NCI-H187 treated with DMSO at 0.1 percent for 48 hours (cell line): ENCODE measurements around the gene SPTBN2.
A peak's percentile ranks its signal among the peaks of the same experiment; 100 is the strongest.
"Not testable (repeated sequence)": the region's sequence is repeated elsewhere in the genome, so short reads cannot be mapped to it uniquely, and the experiment has no call there.

ENCODE experiments used
- DNase-seq: peaks from one replicate; lab custom pipeline; 2025; lab: John Stamatoyannopoulos, UW

Gene SPTBN2

GRCh38 chr11:66684635-66685034, 44.4 kb downstream of the SPTBN2 start:
- no peak for DNase-seq

GRCh38 chr11:66683877-66684276, 45.1 kb downstream of the SPTBN2 start:
- no peak for DNase-seq

- no peak for DNase-seq
These were observed 47.9 kb downstream of the SPTBN2 start for GRCh38 chr11:66680966-66681645.

GRCh38 chr11:66677599-66678375, 51.2 kb downstream of the SPTBN2 start, which contains the start of gene RBM4B:
Gene RBM4B, minus strand, starts transcription at chr11:66677887. Its CDS starts 808 bp downstream, at chr11:66677079.
- peak; percentile 29 for DNase-seq

GRCh38 chr11:66676931-66677598, 52.0 kb downstream of the SPTBN2 start:
- no peak for DNase-seq

GRCh38 chr11:66676282-66676919, 52.6 kb downstream of the SPTBN2 start:
- DNase-seq = no peak

GRCh38 chr11:66674964-66675602, 53.9 kb downstream of the SPTBN2 start:
- DNase-seq = peak; percentile 54

GRCh38 chr11:66670816-66671215, 58.2 kb downstream of the SPTBN2 start:
- DNase-seq = no peak

GRCh38 chr11:66665369-66665768, 63.6 kb downstream of the SPTBN2 start:
- no peak for DNase-seq

- DNase-seq = no peak
These were observed 65.2 kb downstream of the SPTBN2 start for GRCh38 chr11:66663741-66664296.

GRCh38 chr11:66659763-66660162, 69.3 kb downstream of the SPTBN2 start:
- no peak for DNase-seq

GRCh38 chr11:66653123-66653522, 75.9 kb downstream of the SPTBN2 start:
- no peak for DNase-seq

GRCh38 chr11:66652651-66653050, 76.4 kb downstream of the SPTBN2 start:
- DNase-seq = no peak

GRCh38 chr11:66651016-66651415, 78.0 kb downstream of the SPTBN2 start:
- no peak for DNase-seq

GRCh38 chr11:66649903-66650302, 79.1 kb downstream of the SPTBN2 start:
- no peak for DNase-seq

GRCh38 chr11:66646828-66647227, 82.2 kb downstream of the SPTBN2 start:
- no peak for DNase-seq

- no peak for DNase-seq
These were observed 85.1 kb downstream of the SPTBN2 start for GRCh38 chr11:66643745-66644437.

- DNase-seq = no peak
These were observed 87.2 kb downstream of the SPTBN2 start for GRCh38 chr11:66641834-66642233.

GRCh38 chr11:66639814-66640340, 89.1 kb downstream of the SPTBN2 start:
- DNase-seq = not testable (repeated sequence)

GRCh38 chr11:66639066-66639813, 89.8 kb downstream of the SPTBN2 start:
- DNase-seq = no peak
